Activated CD8-positive, alpha-beta memory T cell treated with anti-CD3 and anti-CD28 coated beads, Interleukin-2, amount 50 U/mL, for 24 hours (primary cell): Measurements from ENCODE around the gene RNASE7.

Source experiments
- DNase-seq: peaks from one replicate; pipeline ENCODE4 v3.0.0-alpha.2; 2020; ENCODE audit errors: extremely low read depth

RNASE7 gene

DNA sequence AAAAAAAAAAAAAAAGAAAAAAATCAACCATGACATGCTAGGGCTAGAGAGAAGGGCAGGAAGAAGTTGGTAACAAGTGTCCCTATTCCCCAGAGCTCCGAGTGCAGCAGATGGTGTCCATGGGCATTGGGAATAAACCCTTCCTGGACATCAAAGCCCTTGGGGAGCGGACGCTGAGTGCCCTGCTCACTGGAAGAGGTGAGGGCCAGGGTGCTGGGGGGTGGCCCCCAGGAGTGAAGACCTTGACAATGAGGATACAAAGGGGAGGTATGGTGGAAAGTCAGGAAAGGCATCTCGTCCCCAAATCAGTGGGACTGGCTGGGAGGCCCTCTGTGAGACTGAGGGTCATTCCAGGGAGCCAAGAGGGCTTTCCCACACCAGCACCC, 44.7 kb downstream of the RNASE7 start:
- DNase-seq, result no peak

GRCh38 chr14:21087294-21088091, 45.3 kb downstream of the RNASE7 start:
- DNase-seq, result no peak

GRCh38 chr14:21088687-21089086, 46.5 kb downstream of the RNASE7 start:
- DNase-seq, result no peak

DNA sequence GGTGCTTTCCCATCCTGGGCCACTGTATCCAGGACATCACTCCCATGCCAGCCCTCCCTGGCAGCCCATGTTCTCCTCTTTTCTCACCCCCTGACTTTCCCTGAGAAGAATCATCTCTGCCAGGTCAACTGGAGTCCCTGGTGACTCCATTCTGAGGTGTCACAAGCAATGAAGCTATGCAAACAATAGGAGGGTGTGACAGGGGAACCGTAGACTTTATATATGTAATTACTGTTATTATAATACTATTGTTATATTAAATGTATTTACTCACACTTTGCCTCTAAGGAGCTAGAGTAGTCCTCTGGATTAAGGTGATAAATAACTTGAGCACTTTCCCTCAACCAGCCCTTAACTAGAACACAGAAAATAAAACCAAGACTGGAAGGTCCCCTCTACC, 47.1 kb downstream of the RNASE7 start:
- DNase-seq, result no peak

DNA sequence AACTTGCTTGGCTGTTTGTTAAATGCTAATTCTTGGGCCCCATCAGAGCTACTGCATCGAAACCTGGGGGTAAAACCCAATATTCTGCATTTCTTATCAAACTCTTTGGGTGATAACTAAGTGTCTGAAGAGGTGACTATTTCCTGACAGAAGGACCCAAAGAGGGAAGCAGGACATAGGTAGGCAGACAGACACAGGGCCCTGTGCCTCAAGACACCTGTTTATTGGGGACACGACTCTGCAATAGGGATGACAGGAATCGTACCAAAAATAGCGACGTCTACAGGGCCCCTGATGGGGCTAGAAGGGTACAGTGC, 47.7 kb downstream of the RNASE7 start:
- no peak for DNase-seq

DNA sequence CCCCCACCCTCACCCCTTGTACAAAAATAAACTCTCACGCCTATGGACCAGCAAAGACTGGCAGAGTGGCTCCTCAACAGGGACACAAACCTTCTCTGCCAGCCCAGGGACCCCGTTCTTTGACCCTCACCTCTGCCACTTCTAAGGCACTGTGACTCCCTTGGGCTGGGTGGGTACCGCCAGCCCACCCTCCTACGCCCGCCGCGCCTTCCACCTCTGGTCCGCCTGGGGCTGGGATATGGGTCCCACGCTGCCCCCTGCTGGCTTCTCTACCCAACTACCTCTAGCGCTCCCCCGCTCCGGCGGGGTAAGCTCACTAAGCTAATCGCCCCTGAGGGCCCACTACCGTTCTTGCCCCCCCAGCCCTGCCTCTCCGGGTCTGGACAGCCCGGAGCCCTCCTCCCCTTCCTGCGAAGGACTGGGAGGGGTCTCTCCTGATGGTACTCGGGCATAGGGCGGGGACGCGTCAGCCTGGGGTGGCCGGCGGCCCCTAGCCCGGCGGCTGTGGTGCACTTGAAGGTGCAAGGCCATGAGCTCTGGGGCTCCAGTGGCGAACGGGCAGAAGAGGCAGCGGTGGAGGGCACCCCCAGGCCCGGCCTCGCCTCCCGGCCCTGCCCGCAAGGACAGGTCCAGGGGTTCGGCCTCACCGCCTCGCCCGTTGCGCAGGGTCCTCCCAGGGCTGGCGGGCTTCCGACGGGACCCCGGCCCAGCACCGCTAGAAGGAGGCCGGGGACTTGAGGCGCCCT, 48.2 kb downstream of the RNASE7 start:
- no peak for DNase-seq

GRCh38 chr14:21090940-21091663, 48.9 kb downstream of the RNASE7 start:
- no peak for DNase-seq

- no peak for DNase-seq
These were observed 49.7 kb downstream of the RNASE7 start for GRCh38 chr14:21091821-21092272.

DNA sequence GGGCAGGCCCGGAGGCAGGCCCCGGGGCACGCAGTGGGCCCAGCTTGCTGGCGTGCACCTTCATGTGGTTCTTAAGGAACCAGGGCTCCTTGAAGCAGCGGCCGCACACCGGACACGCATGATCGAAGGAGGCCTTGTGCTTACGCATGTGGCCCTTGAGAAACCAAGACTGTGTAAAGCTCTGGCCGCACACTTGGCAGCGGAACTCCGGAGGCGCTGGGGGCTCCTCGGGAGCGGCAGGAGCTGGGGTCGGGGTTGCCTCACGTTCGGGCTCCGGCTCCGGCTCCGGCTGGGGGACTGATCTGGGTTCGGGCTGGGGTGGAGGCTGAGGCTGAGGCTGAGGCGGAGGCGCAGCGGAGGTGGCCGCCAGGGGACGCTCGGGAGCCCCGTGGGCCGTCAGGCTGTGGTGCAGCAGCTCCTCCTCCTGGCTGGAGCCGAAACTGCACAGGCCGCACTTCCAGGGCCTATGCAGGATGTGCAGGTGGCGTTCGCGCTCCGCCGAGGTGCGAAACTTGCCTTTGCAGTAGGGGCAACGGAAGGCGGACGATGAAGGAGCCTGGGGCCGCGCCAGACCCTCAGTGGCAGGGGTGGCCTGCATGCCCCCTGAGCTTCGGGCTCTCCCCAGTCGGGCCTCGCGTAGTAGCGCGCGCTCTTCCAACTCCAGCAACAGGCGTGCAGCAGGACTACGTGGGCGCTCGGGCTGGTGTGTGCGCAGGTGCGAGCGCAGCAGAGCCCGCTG, 50.3 kb downstream of the RNASE7 start:
- peak; percentile 74 for DNase-seq

- DNase-seq, result no peak
These were observed 50.9 kb downstream of the RNASE7 start for GRCh38 chr14:21093018-21093417.
